ENCODE data around the gene PREX1. TPM values are rescaled to one million over a fixed set of nuclear protein-coding genes. Genes with fewer than 3 reads are reported as not detected.

The PREX1 gene
- total RNA-seq, 3 donors from 2014 or later: 53.1 to 84.2 (median 65.1) TPM

DNA sequence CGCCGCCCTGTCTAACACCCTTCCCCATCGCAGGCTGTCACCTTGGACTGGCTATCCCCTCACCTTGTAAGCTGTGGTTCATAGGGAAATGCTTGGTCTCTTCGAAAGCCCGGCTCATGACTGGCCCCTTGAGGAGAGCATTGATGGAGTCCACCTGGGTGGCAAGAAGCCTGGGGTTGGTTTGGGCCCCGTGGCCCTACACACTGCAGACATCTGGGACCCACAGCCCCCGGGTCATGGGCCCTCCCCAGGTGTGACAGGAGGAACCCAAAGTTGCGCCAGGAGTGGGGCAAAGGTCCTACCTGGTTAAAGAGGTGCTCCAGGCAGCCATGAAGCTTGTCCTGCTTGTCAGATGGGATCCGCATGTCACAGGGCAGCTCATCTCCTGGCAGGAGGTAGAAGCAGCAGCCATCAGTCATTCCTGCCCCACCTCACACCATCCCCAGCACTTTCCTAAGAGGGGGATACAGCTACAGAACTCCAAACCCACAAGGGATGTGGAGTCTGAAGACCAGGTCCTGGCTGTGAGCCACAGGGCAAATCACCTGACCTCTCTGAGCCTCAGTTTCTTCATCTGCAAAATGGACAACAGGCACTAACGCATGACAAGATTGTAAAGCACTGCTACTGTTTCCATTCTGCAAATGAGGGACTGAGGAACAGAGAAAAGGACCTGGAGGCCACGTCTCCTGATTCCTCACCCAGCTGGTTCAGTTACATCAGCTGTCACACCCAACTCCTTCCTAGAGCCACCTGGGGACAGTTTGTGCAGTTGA is 185.5 kb downstream of the PREX1 start:
- Histone ChIP-seq H3K9me3 (no peaks in the 10 kb centered on the region), H3K4me1 (no peaks in the 10 kb centered on the region), H3K36me3 (no peaks in the 10 kb centered on the region), H3K27me3 (no peaks in the 10 kb centered on the region), H3K4me3 (no peak overlapping the region), H3K27ac (no peak overlapping the region)
- DNase-seq (ENCODE audit: low spot score in 2 of 2): no peak
- intact Hi-C loops (cut with DNase I; ENCODE audit: low total_unique reads): no loop called here
- TF ChIP-seq POLR2AphosphoS5 (IDR thresholded peaks at IDR 0.05): no peak
- TF ChIP-seq, protein P1, sequence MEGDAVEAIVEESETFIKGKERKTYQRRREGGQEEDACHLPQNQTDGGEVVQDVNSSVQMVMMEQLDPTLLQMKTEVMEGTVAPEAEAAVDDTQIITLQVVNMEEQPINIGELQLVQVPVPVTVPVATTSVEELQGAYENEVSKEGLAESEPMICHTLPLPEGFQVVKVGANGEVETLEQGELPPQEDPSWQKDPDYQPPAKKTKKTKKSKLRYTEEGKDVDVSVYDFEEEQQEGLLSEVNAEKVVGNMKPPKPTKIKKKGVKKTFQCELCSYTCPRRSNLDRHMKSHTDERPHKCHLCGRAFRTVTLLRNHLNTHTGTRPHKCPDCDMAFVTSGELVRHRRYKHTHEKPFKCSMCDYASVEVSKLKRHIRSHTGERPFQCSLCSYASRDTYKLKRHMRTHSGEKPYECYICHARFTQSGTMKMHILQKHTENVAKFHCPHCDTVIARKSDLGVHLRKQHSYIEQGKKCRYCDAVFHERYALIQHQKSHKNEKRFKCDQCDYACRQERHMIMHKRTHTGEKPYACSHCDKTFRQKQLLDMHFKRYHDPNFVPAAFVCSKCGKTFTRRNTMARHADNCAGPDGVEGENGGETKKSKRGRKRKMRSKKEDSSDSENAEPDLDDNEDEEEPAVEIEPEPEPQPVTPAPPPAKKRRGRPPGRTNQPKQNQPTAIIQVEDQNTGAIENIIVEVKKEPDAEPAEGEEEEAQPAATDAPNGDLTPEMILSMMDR (IDR thresholded peaks at IDR 0.05): no peak
- no peak for TF ChIP-seq POLR2A (IDR thresholded peaks at IDR 0.05)

GRCh38 chr20:48640871-48641270 is 186.9 kb downstream of the PREX1 start:
- Histone ChIP-seq H3K9me3 (no peaks in the 10 kb centered on the region), H3K36me3 (no peaks in the 10 kb centered on the region), H3K27ac (no peak overlapping the region), H3K4me3 (no peak overlapping the region), H3K27me3 (no peaks in the 10 kb centered on the region), H3K4me1 (no peaks in the 10 kb centered on the region)
- no peak for TF ChIP-seq POLR2AphosphoS5 (IDR thresholded peaks at IDR 0.05)
- TF ChIP-seq POLR2A (IDR thresholded peaks at IDR 0.05): no peak
- TF ChIP-seq, protein P1 (IDR thresholded peaks at IDR 0.05): no peak
- no peak for DNase-seq (ENCODE audit: low spot score in 2 of 2)
- intact Hi-C loops (cut with DNase I; ENCODE audit: low total_unique reads): no loop called here

DNA sequence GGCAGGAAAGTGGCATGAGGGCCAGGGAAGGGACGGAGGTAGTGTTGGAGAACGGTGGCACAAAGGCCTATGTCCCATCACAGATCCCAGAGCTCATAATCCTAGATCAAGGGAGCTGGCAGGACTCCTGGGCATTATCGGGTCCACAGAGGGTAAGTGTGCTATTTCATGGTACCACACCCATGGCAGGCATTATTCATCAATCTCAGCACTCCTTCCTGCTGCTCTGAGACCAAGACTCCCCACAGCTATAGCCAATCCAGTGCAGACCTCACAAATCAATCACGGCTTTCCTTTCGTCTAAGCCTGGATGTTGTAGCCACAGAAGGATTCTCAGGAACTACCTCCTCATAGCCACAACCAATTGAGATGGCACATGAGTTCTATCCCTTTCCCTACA is 187.9 kb downstream of the PREX1 start:
- Histone ChIP-seq H3K27me3 (no peaks in the 10 kb centered on the region), H3K36me3 (no peaks in the 10 kb centered on the region), H3K27ac (no peak overlapping the region), H3K9me3 (no peaks in the 10 kb centered on the region), H3K4me1 (no peaks in the 10 kb centered on the region), H3K4me3 (no peak overlapping the region)
- no peak for DNase-seq (ENCODE audit: low spot score in 2 of 2)
- intact Hi-C loops (cut with DNase I; ENCODE audit: low total_unique reads): no loop called here
- no peak for TF ChIP-seq POLR2AphosphoS5 (IDR thresholded peaks at IDR 0.05)
- TF ChIP-seq, protein P1 (IDR thresholded peaks at IDR 0.05): no peak
- no peak for TF ChIP-seq POLR2A (IDR thresholded peaks at IDR 0.05)

- intact Hi-C loops (cut with DNase I; ENCODE audit: low total_unique reads): no loop called here
- Histone ChIP-seq H3K27ac (no peak overlapping the region), H3K27me3 (no peaks in the 10 kb centered on the region), H3K4me1 (no peaks in the 10 kb centered on the region), H3K4me3 (no peak overlapping the region), H3K36me3 (no peaks in the 10 kb centered on the region), H3K9me3 (no peaks in the 10 kb centered on the region)
- DNase-seq (ENCODE audit: low spot score in 2 of 2): no peak
- no peak for TF ChIP-seq POLR2AphosphoS5 (IDR thresholded peaks at IDR 0.05)
- TF ChIP-seq, protein P1 (IDR thresholded peaks at IDR 0.05): no peak
- TF ChIP-seq POLR2A (IDR thresholded peaks at IDR 0.05): no peak
Observed at GRCh38 chr20:48638546-48638945, 189.3 kb downstream of the PREX1 start.

- TF ChIP-seq POLR2A (IDR thresholded peaks at IDR 0.05) (no peak), POLR2AphosphoS5 (IDR thresholded peaks at IDR 0.05) (no peak)
- TF ChIP-seq, protein P1 (IDR thresholded peaks at IDR 0.05): no peak
- Histone ChIP-seq H3K27ac (no peak overlapping the region), H3K9me3 (no peaks in the 10 kb centered on the region), H3K27me3 (no peaks in the 10 kb centered on the region), H3K4me1 (no peaks in the 10 kb centered on the region), H3K4me3 (no peak overlapping the region), H3K36me3 (no peaks in the 10 kb centered on the region)
- no peak for DNase-seq (ENCODE audit: low spot score in 2 of 2)
- intact Hi-C loops (cut with DNase I; ENCODE audit: low total_unique reads): no loop called here
Observed at GRCh38 chr20:48637461-48637860, 190.3 kb downstream of the PREX1 start.
